Uterus (tissue), 2 donors: ENCODE results near the gene POU2F1.

Experiments
- CTCF ChIP-seq, 4 experiments: fragments of 200-600 bp in 2 of 4; fragments of 450-650 bp in 2 of 4; sonication (generic) in 2 of 4; IDR thresholded peaks; one replicate each; pipeline ENCODE4 v1.5.1; 2016 to 2019; ENCODE audit warnings: antibody characterized with exemption in 4 of 4, mild to moderate bottlenecking in 2 of 4, moderate library complexity in 1 of 4
- POLR2A ChIP-seq, 2 donors: fragments of 450-650 bp; IDR thresholded peaks; one replicate each; pipeline ENCODE4 v1.6.1; 2016; ENCODE audit warnings: antibody characterized with exemption in 2 of 2, mild to moderate bottlenecking in 1 of 2, moderate library complexity in 1 of 2

DNA sequence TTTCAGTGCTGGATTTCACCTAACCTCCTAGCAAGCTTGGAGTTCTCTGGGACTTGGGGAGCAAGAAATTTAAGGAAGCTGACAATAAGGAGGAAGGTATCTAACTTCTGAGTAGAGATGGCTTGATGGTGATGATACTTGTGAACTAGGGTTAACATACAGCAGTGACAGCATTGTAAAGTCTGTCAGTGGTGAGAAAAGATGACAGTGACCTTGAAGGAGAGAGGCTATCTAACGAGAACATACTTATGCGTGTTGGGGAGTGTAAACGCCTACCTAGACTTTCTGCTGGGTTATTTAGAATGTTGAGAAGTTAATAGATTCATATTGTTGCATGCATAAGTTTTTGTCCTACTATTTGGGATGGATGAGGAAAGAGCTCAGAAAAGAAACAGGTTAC is 16.3 kb downstream of the POU2F1 start:
- TF ChIP-seq CTCF (IDR thresholded peaks at IDR 0.05) (no peak), POLR2A (IDR thresholded peaks at IDR 0.05) (no peak)
